Smooth muscle cell of the brain vasculature (primary cell): ENCODE results near the gene CPED1.
A peak's percentile ranks its signal among the peaks of the same experiment; 100 is the strongest.
"Not testable (repeated sequence)": the region's sequence is repeated elsewhere in the genome, so short reads cannot be mapped to it uniquely, and the experiment has no call there.

Experiments
- DNase-seq: peaks from one replicate; pipeline ENCODE4 v3.0.0-alpha.2; 2012; ENCODE audit warnings: low read depth, low spot score

The CPED1 gene

GRCh38 chr7:121237601-121238000, 249.1 kb downstream of the CPED1 start:
- no peak for DNase-seq

GRCh38 chr7:121244120-121244870, 255.8 kb downstream of the CPED1 start:
- DNase-seq, result peak; percentile 66

DNA sequence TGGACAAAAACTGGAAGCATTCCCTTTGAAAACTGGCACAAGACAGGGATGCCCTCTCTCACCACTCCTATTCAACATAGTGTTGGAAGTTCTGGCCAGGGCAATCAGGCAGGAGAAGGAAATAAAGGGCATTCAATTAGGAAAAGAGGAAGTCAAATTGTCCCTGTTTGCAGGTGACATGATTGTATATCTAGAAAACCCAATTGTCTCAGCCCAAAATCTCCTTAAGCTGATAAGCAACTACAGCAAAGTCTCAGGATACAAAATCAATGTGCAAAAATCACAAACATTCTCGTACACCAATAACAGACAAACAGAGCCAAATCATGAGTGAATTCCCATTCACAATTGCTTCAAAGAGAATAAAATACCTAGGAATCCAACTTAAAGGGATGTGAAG, 262.9 kb downstream of the CPED1 start:
- not testable (repeated sequence) for DNase-seq

- DNase-seq, result not testable (repeated sequence)
Measured at GRCh38 chr7:121252523-121253235, 264.2 kb downstream of the CPED1 start.

- no peak for DNase-seq
Measured at GRCh38 chr7:121259826-121260225, 271.3 kb downstream of the CPED1 start.

DNA sequence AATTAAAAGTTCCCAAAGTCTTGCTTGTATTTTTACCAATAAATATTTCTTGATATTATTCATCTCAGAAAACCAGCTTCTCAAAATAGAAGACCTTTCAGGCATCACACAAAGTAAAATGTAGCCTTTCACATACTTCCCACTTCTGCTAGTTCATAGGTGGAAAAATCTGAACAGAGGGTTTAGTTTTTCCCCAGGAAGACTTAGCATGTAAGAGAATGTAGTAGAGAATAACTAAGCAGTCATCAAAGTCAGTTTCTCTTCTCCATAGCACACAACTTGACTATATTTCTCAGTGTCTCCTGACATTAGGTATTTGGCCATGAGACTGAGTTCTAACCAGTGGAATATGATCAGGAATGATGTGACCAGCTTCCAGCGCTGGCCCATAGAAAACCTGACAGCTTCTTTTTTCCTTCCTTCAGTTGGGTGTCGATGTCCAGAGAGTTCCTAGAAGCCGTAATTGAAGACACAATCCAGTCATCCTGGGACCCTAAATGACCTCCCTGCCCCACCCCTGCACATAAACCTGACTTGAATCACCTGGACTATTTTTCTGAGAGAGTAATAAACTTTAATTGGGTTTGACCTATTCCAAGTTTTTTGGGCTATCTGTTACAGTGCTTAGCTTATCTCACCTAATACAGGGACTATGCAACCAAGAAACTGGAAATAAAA, 272.8 kb downstream of the CPED1 start:
- DNase-seq, result no peak

GRCh38 chr7:121262221-121262620, 273.7 kb downstream of the CPED1 start:
- no peak for DNase-seq

GRCh38 chr7:121262969-121263368, 274.5 kb downstream of the CPED1 start:
- DNase-seq, result no peak

DNA sequence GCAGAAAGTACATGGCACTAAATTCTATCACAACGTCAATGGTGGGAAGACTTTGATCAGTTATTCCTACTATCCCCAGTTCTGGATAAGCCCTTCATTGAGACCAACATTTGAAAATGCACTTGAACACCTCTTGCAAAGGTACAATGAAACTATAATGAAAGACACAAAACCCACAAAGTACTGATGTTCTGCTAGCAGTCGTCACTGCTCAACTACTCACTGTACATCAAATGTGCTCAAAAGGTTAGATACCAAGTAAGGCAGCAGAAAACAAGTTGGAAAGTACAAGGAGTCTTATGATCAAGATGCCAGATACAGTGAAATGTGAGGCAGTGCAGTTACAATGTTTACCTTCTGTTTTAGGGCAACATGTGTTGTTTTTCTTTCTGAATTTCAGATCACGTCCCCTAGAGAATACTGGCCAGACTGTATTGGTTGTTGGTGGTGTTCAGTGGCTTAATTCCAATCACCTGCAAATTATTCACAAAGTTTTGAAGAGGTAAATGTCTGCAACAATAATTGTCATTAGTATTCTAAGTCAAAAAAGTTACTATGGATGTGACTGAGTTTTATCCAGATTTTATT, 277.9 kb downstream of the CPED1 start:
- DNase-seq, result no peak

- no peak for DNase-seq
Measured at GRCh38 chr7:121267612-121268011, 279.1 kb downstream of the CPED1 start.

- DNase-seq, result no peak
Measured at GRCh38 chr7:121269798-121270197, 281.3 kb downstream of the CPED1 start.

GRCh38 chr7:121271098-121271497, 282.6 kb downstream of the CPED1 start:
- no peak for DNase-seq

DNA sequence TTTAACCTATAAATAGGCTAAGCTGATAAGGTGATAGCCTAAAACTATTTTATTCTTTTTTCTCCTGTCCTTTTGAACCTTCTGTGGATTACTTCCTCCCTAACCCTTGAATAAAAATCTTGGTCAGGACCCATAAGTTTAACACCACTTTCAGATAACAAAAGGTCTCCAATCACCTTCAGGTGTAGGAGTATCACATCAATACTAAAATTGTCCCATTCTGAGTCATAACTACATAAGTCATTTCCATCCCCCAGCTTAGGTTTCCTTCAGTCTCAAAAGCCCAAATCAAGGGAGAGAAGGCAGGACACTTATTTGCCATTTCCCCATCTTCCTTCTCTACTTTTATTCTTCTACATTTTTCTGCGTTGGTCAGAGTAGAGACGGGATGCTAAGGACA, 283.4 kb downstream of the CPED1 start:
- DNase-seq, result no peak

DNA sequence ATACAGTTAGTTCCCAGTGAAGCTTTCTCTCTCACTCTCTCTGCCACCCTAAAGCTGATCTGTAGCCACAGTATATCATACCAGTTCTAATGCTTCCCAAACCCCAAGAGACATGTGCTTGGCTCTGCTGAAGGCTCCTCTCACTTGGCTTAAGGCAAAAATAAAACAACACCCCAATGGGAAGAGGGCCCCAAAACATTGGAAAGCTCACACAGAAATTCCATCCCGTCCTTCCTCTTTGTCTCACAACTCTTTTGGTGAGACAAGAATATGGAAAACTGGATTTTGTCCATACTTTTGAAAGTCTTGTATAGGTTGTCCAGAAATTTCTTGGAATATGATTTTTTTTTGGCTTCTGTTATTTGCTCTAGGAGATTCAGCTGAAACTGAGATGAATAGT, 284.2 kb downstream of the CPED1 start:
- DNase-seq, result no peak

DNA sequence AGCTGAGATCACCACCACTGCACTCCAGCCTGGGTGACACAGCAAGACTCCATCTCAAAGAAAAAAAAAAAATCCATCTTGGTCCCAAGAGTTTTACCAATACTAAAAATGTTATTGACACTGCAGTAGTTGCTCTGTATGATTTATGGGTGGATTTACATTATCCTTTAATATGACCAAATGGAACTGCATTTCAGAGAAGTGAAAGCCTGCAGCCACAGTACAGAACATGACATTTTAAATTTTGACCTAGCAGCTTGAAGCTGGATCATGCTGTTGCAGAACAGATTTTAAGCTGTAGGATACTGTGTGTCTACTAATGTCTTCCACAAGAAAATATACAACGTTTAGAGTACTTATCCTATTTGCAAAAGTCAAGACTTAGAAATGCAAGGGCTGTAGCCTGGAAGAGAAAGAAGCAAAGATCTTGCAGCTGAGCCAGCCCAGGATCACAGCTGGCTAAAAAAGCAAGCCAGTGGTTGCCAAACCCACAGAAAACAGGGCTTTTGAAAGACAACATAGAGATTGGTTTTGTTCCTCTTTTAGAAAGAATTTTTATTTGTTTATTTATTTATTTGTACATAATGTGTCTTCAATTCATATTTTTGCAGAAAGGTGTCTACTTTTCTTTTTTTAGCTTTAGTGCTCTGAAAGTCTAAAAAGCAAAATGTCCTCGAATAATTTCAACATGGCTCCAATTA, 285.1 kb downstream of the CPED1 start:
- no peak for DNase-seq

DNA sequence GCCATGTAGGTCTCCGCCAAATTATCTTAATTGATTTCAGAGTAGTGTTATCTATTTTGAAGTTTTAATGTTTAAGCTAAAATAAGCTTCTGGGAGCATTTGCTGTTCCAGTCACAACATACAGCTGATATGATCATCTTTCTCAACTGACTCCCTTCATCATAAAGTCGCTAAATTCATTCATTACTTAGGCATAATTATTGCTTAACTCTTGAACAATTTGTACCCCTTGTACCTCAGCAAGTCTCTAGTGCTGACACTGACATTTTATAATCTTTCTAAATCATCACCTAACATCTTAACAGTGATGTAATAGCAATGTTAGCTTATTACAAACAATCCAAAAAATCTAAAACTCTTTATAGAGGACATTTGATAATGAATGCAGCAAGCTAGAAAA, 286.0 kb downstream of the CPED1 start:
- DNase-seq, result no peak

DNA sequence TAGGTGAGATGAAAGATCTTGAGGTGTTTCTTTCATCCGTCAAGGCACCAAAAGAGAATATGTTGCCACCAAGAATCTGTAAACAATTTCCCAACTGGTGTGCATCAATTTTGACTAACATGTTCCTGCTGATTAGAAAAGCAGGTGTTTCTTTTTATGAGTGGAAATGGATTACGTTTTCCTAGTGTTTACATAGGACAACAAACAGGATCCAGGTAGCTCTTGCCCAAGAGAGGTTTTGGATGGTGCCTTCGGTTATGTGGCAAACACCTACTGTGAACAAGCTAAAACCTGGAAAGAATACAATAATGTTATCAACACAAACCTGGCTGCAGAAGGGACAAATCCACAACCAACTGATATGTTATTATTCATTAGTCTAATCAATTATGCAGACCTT, 286.7 kb downstream of the CPED1 start:
- DNase-seq, result no peak

- no peak for DNase-seq
Measured at GRCh38 chr7:121276313-121276712, 287.8 kb downstream of the CPED1 start.

GRCh38 chr7:121278120-121279021, 289.9 kb downstream of the CPED1 start:
- no peak for DNase-seq

DNA sequence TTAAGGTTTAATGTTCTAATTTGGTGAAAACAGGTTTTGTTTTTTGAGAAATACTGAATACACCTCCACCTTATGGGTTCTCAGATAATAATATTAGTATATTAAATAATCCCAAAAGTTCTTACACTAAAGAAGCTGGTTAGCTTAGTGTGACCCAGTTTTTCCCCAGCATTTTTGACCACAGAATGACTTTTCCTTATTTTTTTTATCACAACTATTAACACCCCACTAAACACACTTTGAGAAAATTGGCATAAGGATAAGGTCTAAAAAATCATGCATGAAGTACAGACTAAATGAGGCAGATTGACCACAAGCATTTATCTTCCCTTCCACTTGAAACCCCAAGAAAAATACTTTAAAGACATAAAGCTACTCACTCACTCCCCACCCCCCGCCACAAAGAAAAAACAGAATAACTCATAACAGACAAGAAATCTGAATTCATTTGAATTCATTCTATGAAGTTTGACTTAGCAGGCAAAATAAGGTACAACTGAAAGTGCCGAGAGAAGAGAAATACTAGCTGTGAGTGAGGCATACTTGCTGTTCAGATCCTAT, 290.6 kb downstream of the CPED1 start:
- no peak for DNase-seq
